ENCODE data around the gene ATN1. TPM values are rescaled to one million over a fixed set of nuclear protein-coding genes. Genes with fewer than 3 reads are reported as not detected.
A peak's percentile ranks its signal among the peaks of the same experiment; 100 is the strongest.

The ATN1 gene
- total RNA-seq, 2 experiments from 2014 or later: 0.98 to 6.7 TPM

DNA sequence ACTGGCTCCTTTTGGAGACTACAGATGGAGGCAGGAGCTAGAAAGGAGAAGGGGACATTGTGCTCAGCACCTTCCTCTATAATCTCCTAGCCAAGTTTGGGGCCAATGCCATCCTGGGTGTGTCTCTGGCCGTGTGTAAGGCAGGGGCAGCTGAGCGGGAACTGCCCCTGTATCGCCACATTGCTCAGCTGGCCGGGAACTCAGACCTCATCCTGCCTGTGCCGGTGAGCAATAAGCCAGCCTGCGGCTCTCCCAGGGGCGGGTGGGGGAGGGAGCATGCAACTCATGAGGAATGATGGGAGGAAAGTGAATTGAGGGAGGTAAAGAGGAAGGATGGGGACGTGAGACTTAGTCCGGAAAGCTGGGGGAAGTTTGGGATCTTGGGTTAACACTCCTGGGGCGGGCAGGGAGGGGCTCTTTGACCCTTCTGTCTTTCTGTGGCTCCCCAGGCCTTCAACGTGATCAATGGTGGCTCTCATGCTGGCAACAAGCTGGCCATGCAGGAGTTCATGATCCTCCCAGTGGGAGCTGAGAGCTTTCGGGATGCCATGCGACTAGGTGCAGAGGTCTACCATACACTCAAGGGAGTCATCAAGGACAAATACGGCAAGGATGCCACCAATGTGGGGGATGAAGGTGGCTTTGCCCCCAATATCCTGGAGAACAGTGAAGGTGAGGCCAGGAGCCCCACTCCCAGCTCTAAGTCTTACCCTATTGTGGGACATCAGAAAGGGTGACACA is 10.1 kb upstream of the ATN1 start:
- POLR2A ChIA-PET: interaction anchor here (0.5 kb wide), 1 partner anchor 101 kb away, joined by 3 read pairs; the partner anchor contains the start of gene LPCAT3
- Histone ChIP-seq H3K4me1 (ENCODE audit: insufficient read depth, low read length, poor library complexity, severe bottlenecking) (peaks cover 66% of the 10 kb centered on the region), H3K9me3 (ENCODE audit: low read length) (no peaks in the 10 kb centered on the region), H4K20me1 (ENCODE audit: insufficient read depth, low read length) (no peaks in the 10 kb centered on the region), H2AFZ (ENCODE audit: low read length) (no peak overlapping the region), H3K4me2 (ENCODE audit: low read length) (no peak overlapping the region), H3K4me3 (ENCODE audit: low read depth, low read length, poor library complexity, severe bottlenecking) (no peak overlapping the region), H3K36me3 (ENCODE audit: insufficient read depth, low read length) (peaks cover 5% of the 10 kb centered on the region; the same call in 1 of the 2 replicates), H3K79me2 (ENCODE audit: insufficient read depth, low read depth, low read length) (no peaks in the 10 kb centered on the region), H3K9me2 (ENCODE audit: insufficient read depth, low read length) (no peaks in the 10 kb centered on the region), H3K27ac (ENCODE audit: low read depth, low read length, poor library complexity, severe bottlenecking) (no peak overlapping the region)
- CTCF ChIA-PET (ENCODE audit: unreplicated experiment): interaction anchor here (0.5 kb wide), 1 partner anchor 578 kb away, joined by 3 read pairs; no protein-coding TSS in a partner anchor
- DNase-seq (ENCODE audit: low spot score): no peak
- BruUV-seq (replicated peaks): no TSS peak
- intact Hi-C loops (cut with micrococcal nuclease; ENCODE audit: unreplicated experiment): no loop called here
- TF ChIP-seq, protein P1, sequence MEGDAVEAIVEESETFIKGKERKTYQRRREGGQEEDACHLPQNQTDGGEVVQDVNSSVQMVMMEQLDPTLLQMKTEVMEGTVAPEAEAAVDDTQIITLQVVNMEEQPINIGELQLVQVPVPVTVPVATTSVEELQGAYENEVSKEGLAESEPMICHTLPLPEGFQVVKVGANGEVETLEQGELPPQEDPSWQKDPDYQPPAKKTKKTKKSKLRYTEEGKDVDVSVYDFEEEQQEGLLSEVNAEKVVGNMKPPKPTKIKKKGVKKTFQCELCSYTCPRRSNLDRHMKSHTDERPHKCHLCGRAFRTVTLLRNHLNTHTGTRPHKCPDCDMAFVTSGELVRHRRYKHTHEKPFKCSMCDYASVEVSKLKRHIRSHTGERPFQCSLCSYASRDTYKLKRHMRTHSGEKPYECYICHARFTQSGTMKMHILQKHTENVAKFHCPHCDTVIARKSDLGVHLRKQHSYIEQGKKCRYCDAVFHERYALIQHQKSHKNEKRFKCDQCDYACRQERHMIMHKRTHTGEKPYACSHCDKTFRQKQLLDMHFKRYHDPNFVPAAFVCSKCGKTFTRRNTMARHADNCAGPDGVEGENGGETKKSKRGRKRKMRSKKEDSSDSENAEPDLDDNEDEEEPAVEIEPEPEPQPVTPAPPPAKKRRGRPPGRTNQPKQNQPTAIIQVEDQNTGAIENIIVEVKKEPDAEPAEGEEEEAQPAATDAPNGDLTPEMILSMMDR (conservative IDR thresholded peaks at IDR 0.05; ENCODE audit: low read length): no peak
- no peak for TF ChIP-seq EZH2phosphoT487 (IDR thresholded peaks at IDR 0.05; ENCODE audit: borderline replicate concordance, low read depth, low read length)

DNA sequence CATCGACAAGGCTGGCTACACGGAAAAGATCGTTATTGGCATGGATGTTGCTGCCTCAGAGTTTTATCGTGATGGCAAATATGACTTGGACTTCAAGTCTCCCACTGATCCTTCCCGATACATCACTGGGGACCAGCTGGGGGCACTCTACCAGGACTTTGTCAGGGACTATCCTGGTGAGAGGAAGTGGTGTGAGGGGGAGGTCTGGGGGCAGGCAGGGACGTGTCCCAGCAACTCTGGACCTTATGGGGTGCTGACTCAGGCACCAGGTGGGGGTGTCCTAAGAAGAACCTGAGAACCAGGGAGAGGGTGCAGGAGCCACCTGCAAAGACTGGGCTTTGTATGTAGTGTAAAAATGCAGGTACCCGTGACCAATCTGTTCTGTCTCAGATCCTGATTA is 8.2 kb upstream of the ATN1 start:
- POLR2A ChIA-PET: interaction anchor here (0.8 to 1.2 kb wide), 2 partner anchors 12 to 14 kb away, joined by 3 read pairs; no protein-coding TSS in a partner anchor

More for the DNA sequence above, 8.2 kb upstream of the ATN1 start:
- BruUV-seq (replicated peaks): no TSS peak
- DNase-seq (ENCODE audit: low spot score): no peak
- Histone ChIP-seq H4K20me1 (ENCODE audit: insufficient read depth, low read length) (no peaks in the 10 kb centered on the region), H2AFZ (ENCODE audit: low read length) (no peak overlapping the region), H3K4me1 (ENCODE audit: insufficient read depth, low read length, poor library complexity, severe bottlenecking) (peaks cover 69% of the 10 kb centered on the region), H3K4me2 (ENCODE audit: low read length) (peak overlapping the region; percentile 30), H3K36me3 (ENCODE audit: insufficient read depth, low read length) (peaks cover 5% of the 10 kb centered on the region; the same call in 1 of the 2 replicates), H3K27ac (ENCODE audit: low read depth, low read length, poor library complexity, severe bottlenecking) (peak overlapping the region; percentile 40), H3K9me2 (ENCODE audit: insufficient read depth, low read length) (no peaks in the 10 kb centered on the region), H3K4me3 (ENCODE audit: low read depth, low read length, poor library complexity, severe bottlenecking) (no peak overlapping the region), H3K9me3 (ENCODE audit: low read length) (no peaks in the 10 kb centered on the region), H3K79me2 (ENCODE audit: insufficient read depth, low read depth, low read length) (no peaks in the 10 kb centered on the region)
- intact Hi-C loops (cut with micrococcal nuclease; ENCODE audit: unreplicated experiment): no loop called here
- TF ChIP-seq EZH2phosphoT487 (IDR thresholded peaks at IDR 0.05; ENCODE audit: borderline replicate concordance, low read depth, low read length): no peak
- TF ChIP-seq, protein P1 (conservative IDR thresholded peaks at IDR 0.05; ENCODE audit: low read length): peak; percentile 65
- CTCF ChIA-PET (ENCODE audit: unreplicated experiment): interaction anchor here (1.5 kb wide), 1 partner anchor 67 kb away, joined by 5 read pairs; the partner anchor contains the start of gene USP5

Measured in OCI-LY7 (cell line).